Inflammatory macrophage treated with lipopolysaccharide for 4 hours (primary cell): ENCODE measurements around the gene PLOD2.

ENCODE experiments used
- DNase-seq: peaks from one replicate; pipeline ENCODE4 v3.0.0-alpha.2; 2020

PLOD2 gene

GRCh38 chr3:146160964-146161662 lies at the start of gene PLOD2:
Gene PLOD2, minus strand, starts transcription at chr3:146161184. Its CDS starts 195 bp downstream, at chr3:146160989.
- DNase-seq, result peak; percentile 45

DNA sequence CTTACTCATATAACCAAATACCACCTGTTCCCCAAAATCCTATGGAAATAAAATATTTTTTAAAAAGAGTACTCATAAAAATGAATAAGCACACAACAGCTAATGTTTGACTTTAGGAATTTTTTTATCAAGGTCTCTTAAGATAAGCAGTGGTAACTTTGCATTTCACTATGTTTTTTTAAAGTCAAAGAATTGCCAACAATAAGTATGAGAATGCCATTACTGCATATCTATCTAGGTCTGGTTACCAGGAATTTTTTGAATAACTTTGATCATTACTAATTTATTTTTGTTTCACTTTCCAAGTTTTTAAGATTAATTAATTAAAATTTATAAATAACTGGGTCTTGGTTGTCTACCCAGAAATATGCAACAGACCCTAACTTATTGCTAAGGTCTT lies 48.4 kb upstream of the PLOD2 start:
- no peak for DNase-seq

- DNase-seq, result no peak
These were observed 42.8 kb upstream of the PLOD2 start for GRCh38 chr3:146203776-146204175.

DNA sequence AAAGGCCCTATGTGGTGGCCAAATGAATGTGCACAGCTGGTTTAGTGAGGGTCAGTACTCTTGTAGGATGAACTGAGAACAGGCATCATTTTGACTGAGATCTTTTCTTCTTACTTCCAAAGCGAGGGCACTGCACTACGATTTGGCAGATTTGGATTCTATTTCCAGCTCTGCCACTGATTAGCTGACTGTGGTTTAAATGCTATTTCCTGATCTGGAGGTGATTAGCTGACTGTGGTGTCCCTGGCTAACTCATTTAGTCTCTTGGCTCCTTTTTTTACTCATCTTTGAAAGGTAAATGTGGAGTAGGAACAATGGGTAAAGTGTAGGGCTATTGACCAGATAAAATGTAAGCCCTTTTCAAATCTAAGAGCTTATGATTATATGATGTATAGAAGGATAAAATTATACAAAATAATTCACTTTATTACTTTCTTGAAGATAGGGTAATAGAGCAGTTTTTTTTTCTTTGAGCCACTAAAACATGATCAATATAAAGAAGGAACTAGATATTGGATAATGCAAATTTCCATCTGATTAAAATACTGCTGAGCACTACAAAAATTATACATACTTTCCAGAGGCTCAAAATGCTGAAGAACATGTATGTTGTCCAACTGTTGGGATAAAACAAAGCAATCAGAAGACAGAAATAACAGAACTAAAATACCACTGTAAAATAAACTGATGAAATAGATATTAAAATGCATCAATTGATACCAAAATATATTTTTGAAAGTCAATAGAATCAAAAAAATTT lies 39.7 kb upstream of the PLOD2 start:
- no peak for DNase-seq

GRCh38 chr3:146199762-146200161 lies 38.8 kb upstream of the PLOD2 start:
- no peak for DNase-seq

- DNase-seq, result no peak
These were observed 35.8 kb upstream of the PLOD2 start for GRCh38 chr3:146196789-146197188.

DNA sequence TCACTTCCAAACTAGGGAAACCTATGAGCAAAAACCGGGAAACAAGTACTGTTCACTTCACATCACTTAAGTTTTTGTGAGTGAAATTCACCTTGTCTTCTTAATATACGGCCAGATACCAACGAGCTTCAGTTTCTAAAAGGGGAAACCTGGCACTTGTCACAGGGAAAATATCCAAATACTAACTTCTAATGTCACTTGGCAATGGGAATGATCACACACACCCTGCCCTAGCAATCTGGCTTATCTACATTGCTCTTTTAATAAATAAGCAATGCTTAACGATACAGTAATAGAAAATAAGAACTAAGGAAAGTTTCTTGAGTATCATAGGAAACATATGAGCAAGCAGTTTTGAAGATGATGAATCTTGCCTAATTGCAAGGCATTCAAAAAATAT lies 34.6 kb upstream of the PLOD2 start:
- no peak for DNase-seq

DNA sequence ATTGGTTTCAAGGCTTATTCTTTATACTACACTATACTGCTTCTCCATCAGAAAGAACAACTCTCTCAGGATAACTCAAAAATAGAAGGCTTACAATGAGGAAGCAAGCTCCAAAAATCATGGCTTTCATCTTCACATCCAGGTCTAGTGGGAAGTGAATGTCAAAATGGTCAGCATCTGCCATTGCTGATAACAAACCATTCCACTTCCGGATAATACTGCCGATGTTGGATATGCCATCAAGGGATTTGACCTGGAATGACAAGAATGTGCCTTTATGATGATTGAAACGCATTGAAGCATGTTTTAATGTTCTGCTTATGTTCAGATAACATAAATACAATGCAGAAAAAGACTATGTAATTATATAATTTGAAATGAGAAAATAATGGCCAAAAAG lies 34.0 kb upstream of the PLOD2 start:
- no peak for DNase-seq

DNA sequence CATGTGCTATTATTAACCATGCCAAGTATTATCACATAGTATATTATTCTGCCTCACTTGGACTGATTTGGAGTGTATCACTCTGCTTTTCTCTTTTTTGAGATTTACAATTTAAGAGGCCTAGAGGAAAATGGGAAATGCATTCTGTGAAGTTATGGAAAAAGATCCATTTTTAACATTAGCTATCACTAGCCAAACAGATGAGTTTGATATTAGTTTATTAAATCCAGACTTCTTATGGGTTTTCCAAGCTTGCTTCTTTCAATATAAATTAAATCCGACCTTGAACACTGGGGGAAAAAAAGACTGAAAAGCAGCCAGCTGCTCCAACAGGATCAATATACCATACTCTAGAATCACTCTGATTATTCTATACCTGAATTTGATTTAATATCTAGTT lies 30.1 kb upstream of the PLOD2 start:
- DNase-seq, result no peak

GRCh38 chr3:146189519-146190173 lies 28.7 kb upstream of the PLOD2 start:
- peak; percentile 55 for DNase-seq

DNA sequence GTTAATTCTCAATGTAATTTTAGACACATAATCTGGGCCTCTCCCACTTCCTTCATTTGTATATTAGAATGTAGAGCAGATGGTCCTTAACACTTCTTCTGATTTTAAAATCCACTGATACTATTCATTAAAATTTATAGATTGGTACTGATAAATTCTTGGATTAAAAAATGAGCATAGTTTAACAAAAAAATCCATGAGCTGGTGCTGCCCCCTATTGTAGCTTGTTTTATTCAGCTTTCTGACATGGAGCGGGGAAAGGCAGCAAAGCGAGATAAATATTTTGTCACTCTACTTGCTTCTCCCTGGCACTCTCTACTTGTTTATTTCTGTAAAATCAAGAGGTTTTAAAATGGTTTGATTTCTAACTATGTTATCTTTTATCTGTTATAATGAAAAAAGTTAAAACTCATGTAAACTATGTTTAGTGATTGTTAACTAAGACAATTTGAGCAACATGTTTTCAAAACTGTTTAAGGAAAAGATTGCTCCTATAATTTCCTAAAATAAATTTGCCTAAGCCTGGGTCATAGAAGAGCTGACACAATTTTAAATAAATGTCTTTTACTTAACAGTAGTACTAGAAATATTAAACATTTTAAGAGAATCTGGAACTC lies 26.5 kb upstream of the PLOD2 start:
- DNase-seq, result peak; percentile 13

DNA sequence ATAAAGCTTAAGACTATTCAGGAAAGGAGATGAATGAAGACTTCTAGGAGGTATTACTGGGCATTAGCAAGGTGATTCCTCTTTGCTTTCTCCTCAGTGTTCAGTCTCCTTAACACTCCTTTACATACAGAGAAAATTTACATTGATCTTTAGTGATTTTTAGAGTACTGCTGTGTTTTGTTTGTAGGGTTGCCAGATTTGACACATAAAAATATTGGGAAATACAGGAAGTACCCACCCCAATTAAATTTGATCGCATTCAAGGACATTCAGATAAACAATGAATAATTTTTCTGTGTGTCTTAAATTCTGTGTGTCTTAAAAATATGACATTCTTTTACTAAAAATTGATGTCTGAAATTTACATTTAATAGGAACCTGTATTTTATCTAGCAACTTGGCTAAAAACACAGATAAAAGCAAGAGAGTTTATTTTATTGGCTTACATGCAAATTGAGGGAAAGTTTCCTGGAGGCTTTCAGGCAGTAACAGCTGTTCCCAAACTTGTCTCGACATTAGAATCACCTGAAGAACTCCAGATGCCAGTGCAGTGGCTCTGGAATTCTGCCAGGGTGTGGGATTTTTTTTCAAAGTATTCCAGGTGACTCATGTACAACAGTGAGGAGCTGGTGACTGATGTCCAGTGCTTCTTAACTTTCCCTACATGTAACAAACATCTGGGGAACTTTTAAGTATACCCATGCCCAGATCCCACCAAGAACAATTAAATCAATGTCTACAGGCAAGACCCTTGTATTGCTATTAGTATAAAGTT lies 23.4 kb upstream of the PLOD2 start:
- DNase-seq, result no peak

- no peak for DNase-seq
These were observed 20.2 kb upstream of the PLOD2 start for GRCh38 chr3:146181216-146181615.

DNA sequence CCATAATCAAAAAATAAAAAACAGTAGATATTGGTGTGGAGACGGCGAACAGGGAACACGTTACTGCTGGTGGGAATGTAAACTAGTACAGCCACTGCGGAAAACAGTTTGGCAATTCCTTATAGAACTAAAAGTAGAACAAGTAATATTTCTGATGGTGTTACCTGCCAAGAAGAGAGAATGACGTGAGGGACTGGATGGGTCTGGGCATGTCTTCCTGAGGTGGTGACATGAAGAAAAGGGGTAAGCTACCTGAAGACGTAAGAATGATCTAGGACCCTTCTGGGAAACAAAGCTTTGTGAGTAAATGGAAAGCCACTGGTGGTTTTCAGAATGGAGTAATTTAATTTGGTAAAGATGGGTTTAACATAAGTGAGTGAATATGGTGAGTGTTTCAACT lies 19.4 kb upstream of the PLOD2 start:
- no peak for DNase-seq

DNA sequence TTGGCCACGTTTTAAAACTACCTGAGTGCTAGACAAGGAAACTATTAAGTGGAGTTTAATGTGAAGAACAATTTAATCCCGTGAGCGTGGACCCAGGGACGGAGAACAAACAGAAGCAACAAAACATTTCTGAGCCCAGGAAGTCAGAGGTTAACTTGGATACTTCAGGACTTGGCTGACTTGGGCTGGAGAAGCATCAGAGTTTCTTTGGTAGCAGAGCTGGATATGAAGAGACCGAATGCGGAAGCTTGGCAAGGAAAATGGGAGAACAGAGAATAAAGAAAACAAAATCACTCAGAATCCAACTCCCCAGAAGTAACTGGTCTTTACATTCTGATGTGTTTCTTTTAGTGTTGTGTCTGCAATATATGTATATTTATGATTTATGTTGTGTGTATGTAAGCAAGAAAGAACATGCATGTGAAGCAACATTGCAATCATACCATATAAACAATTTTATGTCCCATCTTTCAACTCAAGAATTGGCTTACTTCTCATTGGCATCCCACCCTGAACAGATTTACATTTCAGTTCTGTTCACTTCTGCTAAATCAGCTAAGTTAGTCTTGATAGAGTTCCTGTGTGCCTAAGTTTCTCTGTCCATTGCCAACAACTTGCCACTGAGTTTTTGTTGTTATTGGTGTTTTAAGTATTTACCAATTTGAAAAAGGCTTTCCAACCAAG lies 17.2 kb upstream of the PLOD2 start:
- DNase-seq, result no peak

DNA sequence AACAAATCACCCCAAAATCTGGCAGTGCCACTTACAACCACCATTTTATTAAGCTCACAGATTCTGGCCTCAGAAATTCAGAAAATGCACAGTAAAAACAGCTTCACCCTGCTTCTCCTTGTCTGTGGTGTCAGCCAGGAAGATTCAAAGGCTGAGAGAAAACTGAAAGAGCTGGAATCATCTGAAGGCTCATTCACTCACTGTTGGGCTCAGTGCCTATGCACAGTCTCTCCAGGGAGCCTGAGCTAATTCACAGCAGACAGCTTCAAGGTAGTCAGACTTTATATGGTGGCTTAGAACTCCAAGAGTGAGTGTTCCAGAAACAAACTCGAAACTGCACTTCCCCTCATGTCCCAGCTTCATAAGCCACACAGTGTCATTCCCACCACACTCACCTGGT lies 16.5 kb upstream of the PLOD2 start:
- no peak for DNase-seq

GRCh38 chr3:146177072-146177471 lies 16.1 kb upstream of the PLOD2 start:
- no peak for DNase-seq

DNA sequence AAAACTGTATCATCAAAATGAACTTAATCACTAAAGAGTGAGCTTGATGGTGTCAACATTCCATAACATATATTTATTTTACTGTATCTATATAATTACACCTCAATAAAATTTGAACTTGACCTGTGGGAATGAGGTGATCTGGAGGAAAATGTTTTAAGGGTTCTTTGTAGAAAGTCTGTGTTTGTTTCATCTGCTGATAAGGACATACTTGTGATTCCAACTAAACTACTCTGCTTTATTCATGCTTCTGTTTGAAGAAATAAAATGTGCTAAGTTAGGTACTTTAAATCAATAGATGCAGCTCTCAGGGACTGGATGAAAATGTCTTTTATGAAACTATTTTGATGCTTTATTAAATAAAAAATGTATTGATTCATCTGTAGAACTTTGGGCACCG lies 11.6 kb upstream of the PLOD2 start:
- no peak for DNase-seq

DNA sequence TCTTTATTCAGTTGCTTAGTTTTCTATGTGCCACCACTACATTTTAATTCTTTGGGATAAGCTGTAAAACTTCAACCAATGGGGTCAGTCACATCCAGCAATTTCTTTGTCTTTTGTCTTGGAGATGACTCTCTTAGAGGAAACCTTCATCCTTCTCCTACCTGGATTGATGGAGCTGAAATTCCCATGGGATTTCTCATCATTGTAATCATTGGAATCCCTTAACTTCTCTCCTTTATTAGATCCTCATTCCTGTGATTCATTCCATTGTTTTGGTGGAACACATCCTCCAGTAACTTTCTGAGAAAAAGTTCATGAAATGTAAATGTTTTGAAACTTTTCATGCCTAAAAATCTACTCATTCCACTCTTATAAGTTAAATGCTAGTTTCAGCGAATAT lies 9.6 kb upstream of the PLOD2 start:
- DNase-seq, result no peak

GRCh38 chr3:146169891-146170290 lies 8.9 kb upstream of the PLOD2 start:
- no peak for DNase-seq

GRCh38 chr3:146166826-146167225 lies 5.8 kb upstream of the PLOD2 start:
- no peak for DNase-seq

DNA sequence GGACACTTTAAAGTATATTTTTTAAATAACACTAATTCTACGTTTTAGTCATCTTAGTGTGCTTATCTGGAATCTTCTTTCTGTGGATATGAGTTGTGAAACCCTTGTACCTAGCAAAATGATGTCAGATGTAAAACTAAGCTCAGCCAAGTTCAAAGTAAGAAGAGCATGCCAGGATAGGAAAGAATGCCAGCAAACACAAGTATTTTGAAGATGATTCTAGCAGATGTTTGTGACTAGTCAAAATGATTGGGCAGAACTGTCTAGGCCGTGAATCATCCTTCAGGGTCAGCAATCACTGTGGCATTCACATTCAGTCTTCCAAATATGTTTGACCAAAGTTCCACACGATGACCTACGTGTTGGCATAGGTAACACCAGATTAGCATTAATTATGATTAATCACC lies 5.4 kb upstream of the PLOD2 start:
- DNase-seq, result no peak
